Activated CD8-positive, alpha-beta memory T cell treated with anti-CD3 and anti-CD28 coated beads, Interleukin-2, amount 50 U/mL, for 1 hour (primary cell): Measurements from ENCODE around the gene LIF.
"Not testable (repeated sequence)": the region's sequence is repeated elsewhere in the genome, so short reads cannot be mapped to it uniquely, and the experiment has no call there.

Experiments
- DNase-seq: peaks from one replicate; pipeline ENCODE4 v3.0.0-alpha.2; 2020; ENCODE audit errors: extremely low read depth

The LIF gene

GRCh38 chr22:30244066-30244465, 2.5 kb downstream of the LIF start:
- DNase-seq = no peak

DNA sequence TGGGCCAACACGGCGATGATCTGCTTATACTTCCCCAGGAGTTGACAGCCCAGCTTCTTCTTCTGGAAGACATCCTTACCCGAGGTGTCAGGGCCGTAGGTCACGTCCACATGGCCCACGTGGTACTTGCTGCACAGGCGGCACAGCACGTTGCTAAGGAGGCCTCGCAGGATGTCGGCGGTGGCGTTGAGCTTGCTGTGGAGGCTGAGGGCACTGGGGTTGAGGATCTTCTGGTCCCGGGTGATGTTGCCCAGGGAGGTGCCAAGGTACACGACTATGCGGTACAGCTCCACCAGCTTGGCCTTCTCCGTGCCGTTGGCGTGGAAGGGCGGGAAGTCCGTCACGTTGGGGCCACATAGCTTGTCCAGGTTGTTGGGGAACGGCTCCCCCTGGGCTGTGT, 2.9 kb downstream of the LIF start:
- no peak for DNase-seq

DNA sequence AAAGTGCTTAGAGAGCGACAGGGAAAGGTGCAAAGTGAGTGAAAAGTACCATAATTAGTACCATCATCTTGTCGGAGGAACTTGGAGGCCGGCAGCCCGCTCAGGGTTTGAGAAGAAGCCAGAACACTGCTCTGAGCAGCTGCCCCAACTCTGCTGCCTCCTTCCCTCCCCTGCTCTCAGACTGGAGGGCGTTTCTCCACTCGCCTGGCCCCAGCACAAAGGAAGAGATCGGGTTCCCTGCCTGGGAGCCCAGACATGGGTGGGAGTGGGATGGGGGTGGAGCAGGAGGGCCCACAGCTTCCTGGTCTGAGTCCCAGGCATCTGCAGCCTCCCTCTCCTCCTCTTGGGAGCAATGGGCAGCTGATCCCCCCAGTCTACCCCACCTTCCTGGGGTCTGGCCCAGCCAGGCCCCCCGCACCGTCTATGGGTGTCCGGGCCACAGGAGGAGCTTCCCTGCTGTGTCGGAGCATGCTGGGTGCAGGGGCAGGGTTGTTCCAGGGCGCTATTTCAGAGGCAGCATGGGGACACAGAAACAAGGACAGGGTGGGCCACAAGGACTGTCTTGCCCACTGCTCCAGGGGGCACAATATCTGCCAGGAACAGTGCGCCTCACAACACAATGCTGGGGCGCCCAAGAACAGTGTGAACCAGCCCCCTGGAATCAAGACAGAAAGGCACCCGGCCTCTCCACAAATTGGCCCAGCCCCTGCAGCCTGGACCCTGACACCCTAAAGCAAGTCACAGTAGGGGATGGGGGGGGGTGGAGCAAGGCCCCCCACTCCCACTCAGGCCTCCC, 4.8 kb downstream of the LIF start:
- no peak for DNase-seq

GRCh38 chr22:30240541-30241417, 5.8 kb downstream of the LIF start:
- DNase-seq = no peak

DNA sequence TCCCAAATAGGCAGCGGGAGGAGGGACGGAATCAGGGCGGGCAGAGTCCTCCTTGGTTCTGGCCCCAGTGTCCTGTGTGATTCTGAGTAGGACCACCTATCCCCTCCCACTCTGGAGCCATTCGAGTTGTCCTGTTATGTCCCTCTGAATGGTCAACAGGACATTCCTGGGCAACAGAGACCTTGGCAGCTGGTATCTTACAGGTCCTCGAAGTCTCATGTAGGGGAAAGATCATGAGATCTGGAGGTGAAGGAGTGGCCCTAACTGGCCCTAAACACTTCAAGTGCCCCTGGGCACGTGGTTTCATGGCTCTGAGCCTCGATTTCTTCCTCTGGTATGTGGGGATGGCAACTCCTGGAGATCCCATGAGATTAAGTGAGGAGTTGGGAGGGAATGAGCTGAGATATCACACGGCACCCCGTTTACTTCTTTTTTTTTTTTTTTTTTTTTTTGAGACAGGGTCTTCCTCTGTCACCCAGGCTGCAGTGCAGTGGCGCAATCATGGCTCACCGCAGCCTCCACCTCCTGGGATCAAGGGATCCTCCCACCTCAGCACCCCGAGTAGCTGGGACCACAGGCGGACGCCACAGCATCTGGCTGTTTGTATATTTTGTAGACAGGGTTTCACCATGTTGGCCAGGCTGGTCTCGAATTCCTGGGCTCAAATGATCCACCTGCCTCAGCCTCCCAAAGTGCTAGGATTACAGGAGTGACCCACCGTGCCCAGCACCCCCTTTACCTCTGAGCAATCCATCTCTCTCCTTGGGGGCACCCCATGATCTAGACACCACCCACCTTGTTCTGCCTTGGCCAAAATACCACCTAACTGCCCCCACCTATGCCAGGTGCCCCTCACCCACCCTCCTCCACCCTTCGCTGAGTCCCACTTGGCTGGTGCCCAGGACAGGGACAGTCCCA, 6.8 kb downstream of the LIF start:
- DNase-seq = no peak

- no peak for DNase-seq
These were observed 7.7 kb downstream of the LIF start for GRCh38 chr22:30238661-30239487.

DNA sequence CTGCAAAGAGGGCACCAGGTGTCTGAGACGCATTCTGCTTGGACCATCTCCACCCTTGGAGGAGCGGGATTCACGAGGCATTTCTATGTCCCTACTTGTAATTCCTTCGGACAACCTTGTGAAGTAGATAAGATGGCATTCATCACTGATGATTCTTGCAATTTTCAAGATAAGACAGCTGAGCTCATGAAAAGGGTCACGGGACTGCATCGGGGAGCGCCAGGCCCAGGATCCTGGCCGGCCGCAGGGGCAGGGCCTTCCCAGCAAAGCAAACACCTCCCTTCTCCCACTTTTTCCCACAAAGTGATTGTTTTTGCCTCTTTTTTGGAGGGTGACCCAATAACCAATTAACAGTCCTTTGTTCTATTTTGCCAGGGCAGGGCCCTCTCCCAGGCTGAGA, 8.4 kb downstream of the LIF start:
- DNase-seq = no peak

- DNase-seq = no peak
These were observed 9.7 kb downstream of the LIF start for GRCh38 chr22:30236875-30237274.

GRCh38 chr22:30235687-30236170, 10.8 kb downstream of the LIF start:
- DNase-seq = no peak

DNA sequence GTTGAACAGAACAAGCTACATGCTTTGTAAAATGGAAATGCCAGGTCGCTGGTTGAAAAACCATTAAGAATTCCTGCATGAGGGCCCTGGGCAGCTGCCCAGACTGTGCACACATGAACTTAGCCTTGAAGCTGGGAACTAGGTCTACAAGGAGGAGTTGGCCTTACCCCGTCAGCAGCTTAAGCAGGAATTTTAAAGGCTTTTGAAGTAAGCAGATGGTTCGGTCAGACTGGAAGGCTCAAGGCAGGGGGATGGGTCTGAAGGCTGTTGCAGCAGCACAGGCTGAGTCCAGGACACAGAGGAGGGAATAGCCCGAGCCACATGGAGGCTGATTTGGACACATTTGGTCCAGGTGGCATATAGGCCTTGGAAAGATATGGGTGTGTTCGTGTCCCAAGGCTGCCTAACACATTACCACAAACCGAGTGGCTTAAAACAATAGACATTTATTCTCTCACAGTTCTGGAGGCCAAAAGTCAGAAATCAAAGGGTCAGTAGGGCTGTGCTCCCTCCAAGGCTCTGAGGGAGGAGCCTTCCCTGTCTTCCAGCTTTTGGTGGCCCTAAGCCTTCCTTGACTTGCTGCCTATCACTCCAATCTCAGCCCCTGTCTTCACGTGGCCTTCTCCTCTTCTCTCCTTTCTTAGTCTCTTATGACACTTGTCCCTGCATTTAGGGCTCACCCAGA, 11.6 kb downstream of the LIF start:
- DNase-seq = no peak

GRCh38 chr22:30234325-30234724, 12.2 kb downstream of the LIF start:
- DNase-seq = not testable (repeated sequence)

DNA sequence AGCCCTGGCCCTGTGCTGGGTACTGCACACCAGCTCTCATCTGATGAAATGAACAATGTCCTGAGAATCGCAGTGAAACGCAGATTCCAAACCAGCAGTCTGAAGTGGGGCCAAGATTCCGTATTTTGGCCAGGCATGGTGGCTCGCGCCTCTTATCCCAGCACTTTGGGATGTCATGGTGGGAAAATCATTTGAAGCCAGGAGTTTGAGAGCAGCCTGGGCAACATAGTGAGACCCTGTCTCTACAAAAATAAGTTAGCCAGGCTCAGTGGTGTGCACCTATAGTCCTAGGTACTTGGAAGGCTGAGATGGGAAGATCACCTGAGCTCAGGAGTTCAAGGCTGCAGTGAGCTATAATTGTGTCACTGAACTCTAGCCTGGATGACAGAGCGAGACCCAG, 13.0 kb downstream of the LIF start:
- no peak for DNase-seq

DNA sequence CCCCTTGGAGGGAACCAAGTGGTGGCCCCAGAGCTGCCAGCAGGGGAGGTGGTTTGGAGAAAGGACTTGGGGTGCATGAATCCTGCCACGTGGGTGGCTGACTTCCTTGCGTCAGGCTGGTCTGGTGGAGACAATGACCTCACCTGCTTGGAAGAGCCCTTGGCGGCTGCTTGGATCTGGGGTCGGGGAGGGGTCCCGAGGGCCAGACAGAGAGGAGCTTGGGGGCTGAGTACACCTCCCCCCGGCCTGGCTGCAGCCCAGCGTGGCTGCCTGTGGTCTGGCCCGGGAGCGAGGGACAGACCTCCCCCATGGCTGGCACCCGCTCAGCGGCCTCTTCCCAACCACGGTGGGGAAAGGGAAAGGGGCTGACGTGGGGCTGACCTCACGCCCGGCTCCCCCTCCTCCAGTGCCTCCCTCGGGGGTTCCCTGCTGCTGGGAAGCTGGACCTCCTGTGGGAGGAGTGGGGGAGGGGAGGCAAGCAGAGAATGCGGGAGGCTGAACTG, 13.8 kb downstream of the LIF start:
- DNase-seq = no peak

DNA sequence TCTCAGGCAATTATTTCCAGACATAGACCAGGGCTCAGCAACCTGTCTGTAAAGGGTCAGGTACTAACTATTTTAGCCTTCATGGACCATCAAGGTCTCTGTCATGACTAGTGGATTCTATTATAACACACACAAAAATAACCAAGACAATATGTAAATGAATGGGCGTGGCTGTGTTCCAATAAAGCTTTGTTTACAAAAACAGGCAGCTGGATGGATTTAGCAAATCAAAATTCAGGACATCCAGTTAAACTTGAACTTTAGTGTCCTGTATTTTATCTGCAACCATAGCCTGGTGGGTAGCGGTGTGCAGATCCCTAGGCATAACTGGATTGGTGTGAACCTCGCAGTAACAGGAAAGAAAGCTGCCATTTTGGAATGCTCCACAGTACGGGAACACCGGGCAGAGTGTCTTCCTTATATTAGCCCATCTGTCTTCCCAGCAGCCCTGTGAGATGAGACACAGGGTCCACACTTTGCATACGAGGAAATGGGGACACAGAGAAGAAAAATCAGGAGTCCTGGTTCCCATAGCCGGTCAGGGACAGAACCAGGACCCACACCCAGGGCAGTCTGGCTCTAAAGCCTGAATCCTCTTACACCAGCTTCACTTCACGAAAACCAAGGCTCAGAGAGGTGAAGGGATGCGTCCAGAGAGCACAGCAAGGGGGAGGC, 15.6 kb downstream of the LIF start:
- DNase-seq = no peak

- no peak for DNase-seq
These were observed 16.2 kb downstream of the LIF start for GRCh38 chr22:30230330-30230729.

DNA sequence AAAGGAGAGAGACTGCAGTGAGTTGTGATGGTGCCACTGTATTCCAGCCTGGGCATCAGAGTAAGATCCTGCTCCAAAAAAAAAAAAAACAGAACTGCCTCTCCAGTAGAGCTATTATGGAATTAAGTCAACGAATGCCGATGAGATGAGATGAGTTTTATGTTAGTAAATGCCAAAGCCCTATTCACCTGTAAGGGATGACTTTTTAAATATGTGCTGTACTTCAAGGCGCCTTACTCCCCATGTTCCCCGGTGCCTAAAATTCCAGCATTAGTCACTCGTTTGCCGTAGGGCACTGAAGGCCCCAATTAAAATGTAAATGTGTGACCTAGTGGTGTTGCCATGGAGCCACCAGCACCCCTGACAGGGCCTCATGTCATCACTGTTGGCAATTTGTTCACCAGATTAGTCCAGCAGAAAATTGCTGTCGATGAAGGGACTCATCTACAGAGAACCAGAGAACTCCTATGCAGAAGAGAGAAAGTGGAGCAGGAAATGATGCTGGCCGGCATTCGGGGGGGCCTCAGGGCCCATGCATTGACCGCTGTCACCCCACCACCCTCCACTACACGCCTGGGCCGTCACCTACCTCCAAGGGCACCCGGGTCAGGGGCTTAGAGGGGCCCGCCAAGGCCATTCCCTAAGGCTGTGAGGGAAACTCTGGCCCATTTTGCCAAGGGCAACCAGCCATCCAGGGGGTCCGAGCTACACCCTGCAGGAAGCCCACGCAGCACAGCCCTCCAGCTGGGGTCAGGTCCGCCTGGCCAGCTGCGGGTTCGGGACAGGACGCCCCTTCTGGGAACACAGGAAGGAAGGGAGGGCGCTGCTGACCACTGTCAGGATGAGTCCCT, 17.8 kb downstream of the LIF start:
- DNase-seq = no peak

- no peak for DNase-seq
These were observed 18.9 kb downstream of the LIF start for GRCh38 chr22:30227438-30228228.
